Measurements from ENCODE around the gene CIC.

DNA sequence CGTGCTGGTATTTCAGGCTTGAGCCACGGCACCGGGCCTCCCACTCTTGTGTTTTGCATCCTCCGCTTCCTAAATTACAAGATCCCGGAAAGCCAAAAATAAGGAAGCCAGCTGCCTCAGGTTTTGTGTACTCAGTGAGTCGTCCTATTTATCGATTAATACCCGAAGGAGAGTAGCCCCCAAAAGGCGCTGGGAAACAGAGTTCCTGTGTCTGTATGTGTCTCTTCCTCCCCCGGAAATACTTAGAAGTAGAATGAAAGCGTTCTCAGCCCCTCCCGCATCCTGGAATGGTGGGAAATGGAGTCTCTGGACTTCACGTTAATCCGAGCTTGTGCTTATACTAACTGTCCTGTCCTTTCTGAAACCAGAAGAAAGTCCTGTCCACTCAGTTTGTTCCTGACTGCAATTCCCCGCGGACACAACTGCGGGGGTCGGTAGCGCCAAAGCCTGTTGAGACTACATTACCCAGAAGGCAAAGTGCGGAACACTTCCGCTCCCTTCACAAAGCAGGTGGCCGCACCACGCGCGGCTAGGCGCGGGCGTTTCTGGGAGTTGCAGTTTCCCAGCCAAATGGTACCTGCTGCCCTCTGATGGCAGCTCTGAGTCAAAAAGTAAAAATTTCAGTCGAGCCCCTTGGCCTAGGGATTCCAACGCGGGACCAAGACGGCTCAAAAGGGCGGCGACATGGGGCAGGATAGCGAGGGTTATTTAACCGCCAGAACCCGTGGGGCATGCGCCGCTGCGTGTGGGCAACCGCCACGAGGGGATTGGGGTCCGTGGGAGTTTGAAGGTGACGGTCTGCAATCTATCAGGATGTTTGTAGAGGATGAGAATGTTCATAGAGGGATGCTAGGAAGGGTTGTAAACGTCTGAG is 24.5 kb upstream of the CIC start:
- peak; percentile 73 for TF ChIP-seq POLR2A (IDR thresholded peaks at IDR 0.05)
- TF ChIP-seq, protein P1, sequence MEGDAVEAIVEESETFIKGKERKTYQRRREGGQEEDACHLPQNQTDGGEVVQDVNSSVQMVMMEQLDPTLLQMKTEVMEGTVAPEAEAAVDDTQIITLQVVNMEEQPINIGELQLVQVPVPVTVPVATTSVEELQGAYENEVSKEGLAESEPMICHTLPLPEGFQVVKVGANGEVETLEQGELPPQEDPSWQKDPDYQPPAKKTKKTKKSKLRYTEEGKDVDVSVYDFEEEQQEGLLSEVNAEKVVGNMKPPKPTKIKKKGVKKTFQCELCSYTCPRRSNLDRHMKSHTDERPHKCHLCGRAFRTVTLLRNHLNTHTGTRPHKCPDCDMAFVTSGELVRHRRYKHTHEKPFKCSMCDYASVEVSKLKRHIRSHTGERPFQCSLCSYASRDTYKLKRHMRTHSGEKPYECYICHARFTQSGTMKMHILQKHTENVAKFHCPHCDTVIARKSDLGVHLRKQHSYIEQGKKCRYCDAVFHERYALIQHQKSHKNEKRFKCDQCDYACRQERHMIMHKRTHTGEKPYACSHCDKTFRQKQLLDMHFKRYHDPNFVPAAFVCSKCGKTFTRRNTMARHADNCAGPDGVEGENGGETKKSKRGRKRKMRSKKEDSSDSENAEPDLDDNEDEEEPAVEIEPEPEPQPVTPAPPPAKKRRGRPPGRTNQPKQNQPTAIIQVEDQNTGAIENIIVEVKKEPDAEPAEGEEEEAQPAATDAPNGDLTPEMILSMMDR (IDR thresholded peaks at IDR 0.05), result peak; percentile 48 to 60 (median 52)
